NCI-H1417 (cell line): ENCODE data around the gene HOXA7.

Experiments used
- DNase-seq, 3 experiments: peaks; one replicate each; lab custom pipeline; 2025; lab: John Stamatoyannopoulos, UW

The HOXA7 gene

GRCh38 chr7:27159266-27160144 lies 3.0 kb upstream of the HOXA7 start:
- no peak for DNase-seq

GRCh38 chr7:27158436-27159265 lies 2.2 kb upstream of the HOXA7 start:
- no peak for DNase-seq

- DNase-seq, result no peak
These were observed 1.4 kb upstream of the HOXA7 start for GRCh38 chr7:27157702-27158431.

DNA sequence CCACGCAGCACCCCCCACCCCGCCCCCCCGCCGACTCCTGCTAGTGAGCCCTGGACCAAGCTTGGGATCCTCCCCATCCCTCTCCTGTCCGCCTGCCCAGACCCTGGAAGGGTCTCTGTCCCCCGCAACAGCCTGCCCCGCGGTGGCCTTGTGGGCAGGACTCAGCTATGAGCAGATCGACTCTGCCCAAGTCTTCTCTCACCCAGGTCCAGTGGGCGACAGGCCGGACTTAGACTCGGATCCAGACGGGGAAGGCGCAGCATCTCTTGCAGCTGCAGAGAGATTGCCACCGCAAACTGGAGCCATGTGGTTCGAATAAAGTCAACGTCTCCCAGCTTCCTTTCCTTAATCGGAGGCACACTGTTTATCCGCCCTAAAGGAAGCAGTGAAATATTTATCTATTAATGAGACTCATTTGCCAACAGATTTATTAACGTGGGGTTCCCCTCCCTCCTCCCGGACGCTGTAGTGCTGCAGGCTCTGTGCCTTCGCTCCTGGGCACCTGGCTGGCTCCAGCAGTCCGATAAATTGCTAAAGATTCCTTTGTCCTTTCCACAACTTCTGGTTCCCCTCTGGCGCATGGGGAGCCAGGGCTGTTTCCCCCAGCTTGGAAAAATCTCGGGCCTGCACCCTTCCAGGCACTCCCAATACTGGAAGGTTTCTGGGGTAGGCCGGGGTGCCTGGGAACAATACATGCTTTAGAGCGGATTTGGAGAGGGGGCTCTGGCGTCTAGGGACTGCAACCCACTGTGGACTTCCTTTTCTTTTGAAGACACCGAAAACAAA lies 634 bp upstream of the HOXA7 start:
- no peak for DNase-seq

GRCh38 chr7:27155816-27156507 lies 513 bp downstream of the HOXA7 start:
- no peak for DNase-seq

DNA sequence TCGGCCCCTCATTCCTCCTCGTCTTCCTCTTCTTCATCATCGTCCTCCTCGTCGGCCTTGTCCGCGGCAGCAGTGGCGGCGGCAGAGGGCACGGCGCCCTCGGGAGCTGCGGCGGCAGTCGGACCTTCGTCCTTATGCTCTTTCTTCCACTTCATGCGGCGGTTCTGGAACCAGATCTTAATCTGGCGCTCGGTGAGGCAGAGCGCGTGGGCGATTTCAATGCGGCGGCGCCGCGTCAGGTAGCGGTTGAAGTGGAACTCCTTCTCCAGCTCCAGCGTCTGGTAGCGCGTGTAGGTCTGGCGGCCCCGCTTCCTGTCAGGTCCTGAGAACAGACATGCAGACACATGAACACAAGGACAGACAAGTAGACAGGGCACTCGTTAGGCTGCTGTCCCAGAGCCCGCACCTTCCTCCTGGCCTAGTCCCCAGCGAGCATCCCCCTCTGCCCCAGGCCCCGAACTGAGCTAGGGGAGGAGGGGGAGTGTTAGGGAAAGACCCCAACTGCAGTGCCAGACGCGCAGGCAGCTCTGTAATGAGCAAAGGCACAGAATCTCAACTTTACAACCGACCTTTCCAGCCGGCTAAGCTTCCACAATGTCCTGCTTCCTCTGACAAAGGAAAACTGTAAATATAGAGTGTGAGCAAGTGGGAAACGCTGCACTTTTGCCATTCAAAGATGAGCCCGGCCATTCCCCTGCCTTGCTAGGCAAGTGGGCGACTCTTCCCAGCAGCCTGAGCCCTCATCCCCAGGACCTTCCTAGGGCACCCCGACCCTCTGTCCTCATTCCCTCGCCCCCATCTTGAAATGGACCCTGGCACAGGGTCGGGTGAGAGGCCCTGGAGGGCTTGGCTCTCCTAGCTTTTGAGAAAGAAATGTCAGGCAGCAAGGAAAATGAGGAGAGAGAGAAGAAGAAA lies 1.3 kb downstream of the HOXA7 start:
- no peak for DNase-seq

DNA sequence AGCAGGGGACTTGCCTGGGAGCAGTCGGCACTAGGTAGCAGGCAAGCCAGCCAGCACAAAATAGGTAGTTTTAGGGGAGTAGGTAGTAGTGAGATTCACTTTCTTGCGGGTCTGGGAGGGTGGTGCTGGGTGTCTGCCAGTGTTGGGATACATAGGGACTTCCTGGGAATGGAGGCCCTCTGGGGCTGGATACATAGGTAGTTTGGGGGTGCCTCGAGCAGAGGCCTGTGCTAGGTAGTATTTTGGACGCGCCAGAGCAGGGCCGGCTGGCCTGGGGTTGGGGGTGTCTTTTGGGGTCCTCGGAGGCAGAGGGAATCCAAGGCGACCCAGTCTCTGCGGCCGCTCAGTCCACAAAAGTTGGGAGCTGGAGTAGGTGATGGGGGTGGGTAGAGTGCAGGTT lies 2.1 kb downstream of the HOXA7 start:
- DNase-seq, result no peak

DNA sequence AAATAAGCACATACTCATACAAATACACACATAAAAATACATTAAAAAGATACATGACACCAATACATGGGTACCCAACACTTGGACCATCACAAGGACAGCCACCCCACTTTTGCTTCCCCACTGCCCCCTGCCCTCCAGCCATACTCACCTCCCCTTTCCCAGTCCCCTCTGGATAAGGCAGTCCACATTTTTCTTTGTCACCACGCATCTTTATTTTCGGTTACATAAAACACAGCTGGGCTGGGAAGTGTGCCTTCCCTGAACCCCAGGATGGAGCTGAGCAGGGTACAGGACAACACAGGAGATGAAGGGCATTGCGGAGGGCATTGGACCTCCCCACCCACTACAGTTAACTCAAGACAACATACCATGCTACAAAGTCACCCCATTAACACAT lies 2.9 kb downstream of the HOXA7 start:
- no peak for DNase-seq

- DNase-seq, result no peak
These were observed 3.5 kb downstream of the HOXA7 start for GRCh38 chr7:27152816-27153442.

DNA sequence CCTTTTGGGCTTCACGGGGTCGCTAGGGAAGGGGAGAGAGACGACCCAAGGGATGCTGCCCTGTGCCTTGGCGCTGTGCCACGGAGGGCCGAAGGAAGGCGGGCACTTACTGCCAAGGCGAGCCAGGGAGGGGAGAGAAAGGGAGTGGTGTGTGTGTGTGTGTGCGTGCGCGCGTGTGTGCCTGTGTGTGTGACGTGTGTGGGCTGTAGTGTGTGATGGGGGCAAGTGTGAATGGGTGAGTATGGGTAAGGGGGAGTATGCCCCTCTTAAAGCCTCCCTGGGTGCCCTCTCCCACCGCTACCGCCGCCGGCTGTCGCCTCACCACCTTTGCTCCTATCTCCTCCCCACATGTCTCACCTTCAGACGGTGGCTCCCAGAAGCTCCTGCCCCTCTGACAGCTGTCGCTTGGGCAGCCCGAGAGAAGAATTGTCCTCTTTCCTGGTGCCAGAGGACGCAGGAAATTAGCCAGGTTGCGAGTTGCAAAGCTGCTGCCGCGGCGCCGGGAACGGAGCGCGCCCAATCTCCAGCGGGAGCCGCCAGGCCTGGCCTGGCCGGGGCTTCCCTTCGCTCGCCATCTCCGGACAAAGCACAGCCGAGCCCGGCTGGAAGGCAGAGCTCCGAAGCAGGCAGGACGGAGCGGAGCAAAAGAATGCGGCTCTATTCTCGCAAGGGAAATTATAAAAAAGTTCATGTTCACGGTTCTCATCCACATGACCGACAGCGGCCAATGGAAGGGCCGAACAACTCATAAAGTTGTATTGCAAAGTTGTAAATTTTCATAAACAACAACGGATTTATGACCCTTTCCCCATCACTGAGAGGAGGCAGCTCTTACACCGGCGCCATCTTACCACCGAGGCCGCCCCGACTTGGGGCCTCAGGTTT lies 4.3 kb downstream of the HOXA7 start, which contains the start of gene HOXA3:
Gene HOXA3 (minus strand): TSS at position 653 of the 885 bp plus-strand sequence. CDS start 41,943 bp downstream, outside the sequence.
- DNase-seq, result peak in 2 of 3 experiments; percentile 51 to 70

DNA sequence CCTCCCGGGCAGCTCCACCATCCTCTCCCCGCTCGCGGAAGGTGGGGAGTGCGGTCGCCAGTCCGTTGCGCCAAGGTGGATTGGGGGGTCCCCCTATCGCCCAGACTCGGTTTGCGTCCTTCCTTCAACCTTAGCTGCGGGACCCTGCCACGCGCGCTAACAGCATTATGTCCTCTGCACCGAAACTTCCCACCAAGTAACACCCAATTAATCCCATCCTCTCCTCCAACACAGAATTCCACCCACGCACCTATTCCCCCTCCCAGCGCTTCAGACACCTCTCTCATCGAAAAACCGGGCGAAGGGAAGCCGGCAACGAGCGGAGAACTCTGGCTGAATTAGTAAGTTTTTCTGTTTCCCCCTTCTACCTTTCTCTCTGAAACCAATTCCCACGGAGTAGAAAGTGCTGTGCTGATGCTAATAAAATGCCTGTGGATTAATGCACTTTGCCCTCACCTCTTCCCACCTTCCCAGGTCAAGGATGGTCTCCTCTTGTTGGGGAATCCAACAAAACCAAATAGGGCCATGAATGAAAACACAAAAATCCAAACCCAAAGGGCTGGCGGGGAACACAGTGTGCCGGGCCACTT lies 5.0 kb downstream of the HOXA7 start:
- no peak for DNase-seq

GRCh38 chr7:27150568-27151340 lies 5.7 kb downstream of the HOXA7 start:
- DNase-seq, result peak; percentile 90 to 96 (median 95)

DNA sequence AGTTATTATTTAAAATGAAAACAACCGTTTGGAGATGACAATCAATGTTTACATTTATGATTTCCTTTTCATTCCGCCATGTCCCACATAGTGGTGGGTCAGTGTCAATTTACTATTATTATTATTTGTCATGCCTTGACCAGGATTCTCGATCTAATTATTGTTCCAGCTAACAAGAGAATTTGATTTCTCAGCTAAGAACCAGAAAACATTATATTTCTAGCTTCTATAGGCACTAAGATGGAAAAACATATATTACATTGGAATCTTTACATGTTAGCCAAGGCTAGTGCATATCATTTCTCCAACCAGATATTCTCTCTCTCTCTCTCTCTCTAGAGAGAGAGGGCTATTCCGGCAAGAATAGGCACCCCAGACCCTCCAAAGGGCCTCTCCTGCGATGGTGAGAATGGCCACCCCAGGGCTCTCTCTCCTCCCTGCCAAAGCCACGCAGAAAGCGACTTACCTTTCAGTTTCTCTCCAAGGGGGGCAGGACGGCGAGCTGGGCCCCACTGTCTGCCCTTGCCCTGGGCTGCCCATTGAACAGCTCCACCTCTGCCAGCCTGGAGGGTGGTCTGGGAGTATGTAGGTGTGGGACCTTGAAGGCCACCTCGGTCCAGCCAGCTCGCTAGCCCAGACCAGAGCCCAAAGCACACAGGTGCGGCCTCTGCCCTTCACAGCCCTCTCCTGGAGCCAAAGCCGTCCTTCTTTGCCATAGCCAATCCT lies 6.5 kb downstream of the HOXA7 start:
- peak; percentile 37 to 93 (median 50) for DNase-seq

DNA sequence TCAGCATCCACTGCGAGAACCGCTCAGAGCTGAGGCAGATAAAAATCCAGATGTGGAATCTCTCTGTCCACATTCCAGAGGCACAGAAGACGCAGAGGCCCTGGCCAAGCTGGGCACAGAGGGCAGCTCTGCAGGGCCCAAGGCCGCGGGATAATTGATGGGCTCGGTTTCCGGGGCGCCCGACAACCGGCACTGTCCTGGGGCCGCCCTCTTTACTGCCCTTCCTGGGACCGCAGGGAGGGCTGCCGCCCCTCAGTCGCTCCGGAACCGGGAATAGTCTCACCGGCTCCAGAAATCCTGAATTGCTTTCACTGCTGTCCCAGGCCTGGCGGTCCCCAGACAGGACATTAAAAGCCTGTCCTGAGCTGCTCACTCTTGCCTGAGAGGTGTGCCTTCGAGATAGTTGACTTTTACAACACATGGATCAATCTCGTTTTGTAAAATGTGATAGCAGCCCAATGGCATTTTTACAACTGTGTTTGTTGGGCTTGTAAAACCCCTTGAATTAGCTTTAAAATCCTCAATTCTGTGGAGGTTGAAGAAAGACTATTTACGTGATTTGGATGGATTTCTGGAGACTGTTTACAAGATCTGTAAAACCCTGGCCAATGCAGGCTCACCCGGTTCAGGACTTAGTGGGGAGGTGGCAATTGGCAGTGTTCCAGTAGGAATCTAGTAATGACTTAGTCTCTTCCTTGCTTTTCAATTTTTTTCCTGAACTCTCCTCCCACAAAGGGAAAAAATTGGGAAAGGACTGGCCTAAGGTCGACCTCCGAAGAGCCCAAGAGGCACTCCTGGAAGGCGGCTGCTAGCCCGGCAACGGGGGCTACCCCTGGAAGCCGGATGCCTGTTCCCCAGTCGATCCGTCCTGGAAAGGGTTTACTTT lies 7.5 kb downstream of the HOXA7 start:
- DNase-seq, result peak; percentile 26 to 57 (median 49)
